RWPE1 (cell line): ENCODE results near the gene EEF2.
"Not testable (repeated sequence)": the region's sequence is repeated elsewhere in the genome, so short reads cannot be mapped to it uniquely, and the experiment has no call there.

ENCODE experiments used
- CTCF ChIA-PET: fragments of 350-600 bp; sonication (Branson Sonifier 250); formaldehyde crosslinking; extraction: SDS; loops from one replicate; lab custom pipeline; 2021; lab: Yijun Ruan, JAX
- POLR2A ChIA-PET: fragments of 400-600 bp; formaldehyde crosslinking; extraction: SDS; loops from one replicate; lab custom pipeline; 2020; ENCODE audit warnings: antibody characterized with exemption; ENCODE audit not compliant: low non-redundant PET; lab: Yijun Ruan, JAX
- DNase-seq: peaks from one replicate; pipeline ENCODE4 v3.0.0; 2012; ENCODE audit warnings: low spot score
- H3K27ac ChIP-seq: fragments of 450-650 bp; 2 replicates; pipeline ENCODE4 v1.5.1; 2017
- TF ChIP-seq, protein P1 (sequence below): fragments of 450-650 bp; conservative IDR thresholded peaks from 2 replicates; pipeline ENCODE4 v1.5.1; 2017; ENCODE audit warnings: low read depth, mild to moderate bottlenecking

The EEF2 gene

DNA sequence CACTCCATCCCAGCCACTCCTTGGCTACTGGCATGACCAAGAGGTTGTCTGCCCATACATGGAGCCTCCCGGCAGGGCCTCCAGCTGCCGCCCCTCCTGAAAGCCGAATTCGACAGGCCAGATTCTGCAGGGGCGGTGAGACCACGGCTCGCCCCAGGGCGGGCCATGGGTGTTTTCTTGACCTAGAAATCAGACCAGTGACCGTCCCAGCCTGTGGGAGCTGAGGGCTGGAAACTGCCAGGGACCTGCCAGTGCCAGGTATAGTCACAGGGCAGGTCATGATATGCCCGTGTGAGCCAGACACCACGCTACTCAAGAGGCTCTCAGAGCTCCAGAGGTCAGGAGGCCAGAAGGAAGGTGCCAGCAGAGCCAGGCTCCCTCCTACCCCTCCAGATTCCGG is 31.2 kb downstream of the EEF2 start:
- H3K27ac ChIP-seq, result no peak overlapping the region
- no peak for DNase-seq
- POLR2A ChIA-PET, result interaction anchor here (0.7 kb wide), 1 partner anchor 164 kb away, joined by 7 read pairs; no protein-coding TSS in a partner anchor
- TF ChIP-seq, protein P1, sequence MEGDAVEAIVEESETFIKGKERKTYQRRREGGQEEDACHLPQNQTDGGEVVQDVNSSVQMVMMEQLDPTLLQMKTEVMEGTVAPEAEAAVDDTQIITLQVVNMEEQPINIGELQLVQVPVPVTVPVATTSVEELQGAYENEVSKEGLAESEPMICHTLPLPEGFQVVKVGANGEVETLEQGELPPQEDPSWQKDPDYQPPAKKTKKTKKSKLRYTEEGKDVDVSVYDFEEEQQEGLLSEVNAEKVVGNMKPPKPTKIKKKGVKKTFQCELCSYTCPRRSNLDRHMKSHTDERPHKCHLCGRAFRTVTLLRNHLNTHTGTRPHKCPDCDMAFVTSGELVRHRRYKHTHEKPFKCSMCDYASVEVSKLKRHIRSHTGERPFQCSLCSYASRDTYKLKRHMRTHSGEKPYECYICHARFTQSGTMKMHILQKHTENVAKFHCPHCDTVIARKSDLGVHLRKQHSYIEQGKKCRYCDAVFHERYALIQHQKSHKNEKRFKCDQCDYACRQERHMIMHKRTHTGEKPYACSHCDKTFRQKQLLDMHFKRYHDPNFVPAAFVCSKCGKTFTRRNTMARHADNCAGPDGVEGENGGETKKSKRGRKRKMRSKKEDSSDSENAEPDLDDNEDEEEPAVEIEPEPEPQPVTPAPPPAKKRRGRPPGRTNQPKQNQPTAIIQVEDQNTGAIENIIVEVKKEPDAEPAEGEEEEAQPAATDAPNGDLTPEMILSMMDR, result no peak
- CTCF ChIA-PET, result interaction anchor here (1.2 kb wide), 1 partner anchor 8 kb away, joined by 3 read pairs; no protein-coding TSS in a partner anchor

DNA sequence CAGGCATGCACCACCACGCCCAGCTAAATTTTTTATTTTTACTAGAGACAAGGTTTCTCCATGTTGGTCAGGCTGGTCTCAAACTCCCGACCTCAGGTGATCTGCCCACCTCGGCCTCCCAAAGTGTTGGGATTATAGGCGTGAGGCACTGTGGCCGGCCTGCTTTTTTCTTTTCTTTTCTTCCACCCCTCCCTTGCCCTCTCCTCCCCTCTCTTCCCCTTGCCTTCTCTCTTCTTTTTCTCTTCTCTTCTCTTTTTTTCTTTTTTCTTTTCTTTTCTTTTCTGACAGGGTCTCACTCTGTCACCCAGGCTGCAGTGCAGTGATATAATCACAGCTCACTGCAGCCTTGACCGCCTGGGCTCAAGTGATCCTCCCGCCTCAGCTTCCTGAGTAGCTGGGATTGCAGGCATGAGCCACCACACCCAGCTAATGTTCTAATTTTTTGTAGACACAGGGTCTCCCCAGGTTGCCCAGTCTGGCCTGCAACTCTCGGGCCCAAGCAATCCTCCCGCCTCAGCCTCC is 32.4 kb downstream of the EEF2 start:
- CTCF ChIA-PET, result interaction anchor here (0.6 kb wide), 1 partner anchor 251 kb away, joined by 5 read pairs; no protein-coding TSS in a partner anchor
- DNase-seq, POLR2A ChIA-PET, H3K27ac ChIP-seq: not testable (repeated sequence)

DNA sequence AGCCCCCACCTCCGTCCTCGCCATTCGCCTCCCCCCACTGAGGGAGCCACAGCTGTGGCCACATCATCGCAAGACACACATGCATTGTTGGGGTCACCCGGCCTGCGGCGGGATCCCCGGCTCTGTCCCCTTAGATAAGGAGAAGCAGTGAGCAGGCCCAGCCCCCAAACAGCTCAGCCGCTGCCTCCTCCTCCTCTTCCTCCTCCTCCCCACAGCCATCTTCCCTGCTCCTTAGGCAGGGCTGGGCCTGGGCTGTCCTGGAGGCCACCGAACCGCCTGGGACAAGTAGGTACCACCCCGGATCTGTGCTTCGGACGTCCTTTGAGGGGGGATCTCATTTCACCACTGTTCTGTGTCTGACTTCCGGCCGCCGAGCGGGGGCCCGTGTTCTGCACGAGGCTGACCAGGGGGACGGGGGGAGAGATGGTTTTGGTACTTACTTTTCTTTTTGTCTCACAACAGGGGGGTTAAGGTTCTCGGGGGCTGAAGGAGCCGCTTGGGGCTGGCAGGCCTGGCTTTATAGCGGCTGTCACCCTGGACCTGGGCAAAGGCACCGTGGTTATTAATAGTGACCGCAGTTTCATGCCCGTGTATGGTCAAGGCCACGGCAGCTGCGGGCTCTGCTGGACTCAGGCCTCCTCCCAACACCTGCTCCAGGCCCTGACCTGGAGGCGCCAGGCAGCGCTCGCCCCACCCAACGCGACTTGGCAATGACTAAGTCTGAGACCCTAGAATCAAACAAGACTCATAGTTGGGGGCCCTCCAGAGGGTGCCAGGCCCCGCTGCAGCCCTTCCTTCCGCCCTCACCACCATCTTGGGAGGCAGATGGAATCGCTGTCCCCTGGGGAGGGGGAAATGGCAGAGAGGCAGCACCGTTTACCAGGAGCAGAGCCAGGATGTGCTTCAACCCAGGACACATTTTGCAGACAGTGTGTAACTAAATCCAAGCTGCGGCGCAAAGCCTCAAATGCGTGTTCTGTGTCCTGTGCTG is 34.1 kb downstream of the EEF2 start:
- TF ChIP-seq, protein P1, result no peak
- no peak for DNase-seq
- CTCF ChIA-PET, result no interaction called here
- H3K27ac ChIP-seq, result no peak overlapping the region
- POLR2A ChIA-PET, result no interaction called here

GRCh38 chr19:3949997-3950859 is 35.0 kb downstream of the EEF2 start:
- H3K27ac ChIP-seq, result no peak overlapping the region
- TF ChIP-seq, protein P1, result no peak
- DNase-seq, result no peak
- CTCF ChIA-PET, result no interaction called here
- POLR2A ChIA-PET, result no interaction called here

DNA sequence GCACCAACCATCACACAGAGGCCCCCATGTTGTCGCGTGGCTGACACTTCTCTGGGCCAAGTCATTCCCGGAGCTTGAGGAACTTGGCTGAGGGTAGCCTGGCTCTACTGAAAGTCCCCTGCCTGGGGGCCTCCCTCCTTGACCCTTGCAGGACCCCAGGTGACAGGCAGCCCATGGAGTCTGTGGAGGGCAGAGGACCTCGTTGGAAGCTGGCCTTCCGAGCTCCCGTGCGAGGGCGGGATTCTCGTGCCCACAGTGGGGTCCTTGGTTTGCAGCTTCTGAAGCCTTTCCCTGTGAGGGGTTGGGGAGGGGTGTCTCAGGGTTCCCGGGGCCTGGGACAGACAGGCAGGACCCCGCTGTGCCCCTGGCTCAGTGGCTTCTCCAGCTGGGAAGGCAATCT is 36.0 kb downstream of the EEF2 start:
- TF ChIP-seq, protein P1, result no peak
- ChIA-PET POLR2A (no interaction called here), CTCF (no interaction called here)

DNA sequence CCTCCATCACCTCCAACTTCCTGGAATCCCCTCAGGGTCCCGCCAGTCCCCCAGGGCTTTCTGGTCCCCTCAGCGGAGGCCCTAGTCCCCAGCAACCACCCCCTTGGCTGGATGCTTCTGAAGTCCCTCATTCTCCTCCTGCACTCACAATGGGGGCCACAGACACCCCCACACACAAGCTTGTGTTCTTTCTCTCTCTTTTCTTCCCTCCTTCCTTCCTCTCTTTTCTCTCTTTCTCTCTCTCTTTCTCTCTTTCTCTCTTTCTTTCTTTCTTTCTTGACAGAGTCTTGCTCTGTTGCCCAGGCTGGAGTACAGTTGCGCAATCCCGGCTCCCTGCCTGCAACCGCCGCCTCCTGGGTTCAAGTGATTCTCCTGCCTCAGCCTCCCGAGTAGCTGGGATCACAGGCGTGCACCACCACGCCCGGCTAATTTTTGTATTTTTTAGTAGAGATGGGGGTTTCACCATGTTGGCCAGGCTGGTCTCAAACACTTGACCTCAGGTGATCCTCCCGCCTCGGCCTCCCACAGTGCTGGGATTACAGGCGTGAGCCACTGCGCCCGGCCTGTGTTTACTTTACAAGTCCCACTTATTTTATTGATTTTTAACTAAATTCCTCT is 37.8 kb downstream of the EEF2 start:
- DNase-seq, H3K27ac ChIP-seq, POLR2A ChIA-PET, CTCF ChIA-PET: not testable (repeated sequence)

More for the DNA sequence above, 36.0 kb downstream of the EEF2 start:
- H3K27ac ChIP-seq, result no peak overlapping the region
- no peak for DNase-seq

GRCh38 chr19:3945838-3946237 is 39.4 kb downstream of the EEF2 start:
- ChIA-PET POLR2A (no interaction called here), CTCF (interaction anchor here (0.6 to 1.3 kb wide), 2 partner anchors 12 to 51 kb away, joined by 3 to 8 read pairs; no protein-coding TSS in a partner anchor)
- H3K27ac ChIP-seq, result no peak overlapping the region
- DNase-seq, result no peak
- TF ChIP-seq, protein P1, result no peak
